Cardiac muscle cell (in vitro differentiated cells and primary cell): ENCODE data around the gene PCYOX1L. TPM values are rescaled to one million over a fixed set of nuclear protein-coding genes. Genes with fewer than 3 reads are reported as not detected.

Experiments used
- DNase-seq, 2 donors: peaks; one replicate each; pipeline versions ENCODE4 v3.0.0 to v3.0.0-alpha.2; 2010 to 2017; ENCODE audit warnings: low read depth in 1 of 2, low spot score in 1 of 2
- H3K27ac ChIP-seq: fragments of 200-600 bp; sonication (generic); 2 replicates; pipeline ENCODE4 v1.5.1; 2016
- H3K27me3 ChIP-seq: fragments of 200-600 bp; sonication (generic); 2 replicates; pipeline ENCODE4 v1.6.0; 2016; ENCODE audit warnings: control low read depth
- H3K36me3 ChIP-seq: fragments of 200-600 bp; sonication (generic); 2 replicates; pipeline ENCODE4 v1.5.1; 2016; ENCODE audit warnings: control low read depth
- H3K4me1 ChIP-seq: fragments of 200-600 bp; sonication (generic); 2 replicates; pipeline ENCODE4 v1.8.1; 2017; ENCODE audit warnings: low read depth, mild to moderate bottlenecking, mixed run types
- H3K4me3 ChIP-seq: fragments of 200-600 bp; sonication (generic); 2 replicates; pipeline ENCODE4 v1.5.1; 2016; ENCODE audit warnings: mild to moderate bottlenecking
- H3K9me3 ChIP-seq: fragments of 200-600 bp; sonication (generic); 2 replicates; pipeline ENCODE4 v1.5.1; 2017; ENCODE audit warnings: low read depth, mild to moderate bottlenecking, control low read depth
- polyA plus RNA-seq: library from polyadenylated mRNA; unstranded; fragments of >200 nt; fragmentation: Nextera tagmentation; extraction: Ambion mirVana; gene quantifications from 2 replicates; pipeline ENCODE4 v1.2.1, GENCODE V29; 2016
- total RNA-seq: library from RNA; depleted of rRNA; stranded (reverse); fragments of >200 nt; gene quantifications from 2 replicates; pipeline ENCODE4 v1.2.3, GENCODE V29; 2016
- TF ChIP-seq, protein P1 (sequence below): IDR thresholded peaks from 2 replicates; pipeline ENCODE4 v1.5.1; 2012; ENCODE audit warnings: low read depth, mild to moderate bottlenecking, low read length

Gene PCYOX1L
- total and polyA plus RNA-seq, 2 experiments from 2014 or later, result 15.3 to 16.1 TPM

DNA sequence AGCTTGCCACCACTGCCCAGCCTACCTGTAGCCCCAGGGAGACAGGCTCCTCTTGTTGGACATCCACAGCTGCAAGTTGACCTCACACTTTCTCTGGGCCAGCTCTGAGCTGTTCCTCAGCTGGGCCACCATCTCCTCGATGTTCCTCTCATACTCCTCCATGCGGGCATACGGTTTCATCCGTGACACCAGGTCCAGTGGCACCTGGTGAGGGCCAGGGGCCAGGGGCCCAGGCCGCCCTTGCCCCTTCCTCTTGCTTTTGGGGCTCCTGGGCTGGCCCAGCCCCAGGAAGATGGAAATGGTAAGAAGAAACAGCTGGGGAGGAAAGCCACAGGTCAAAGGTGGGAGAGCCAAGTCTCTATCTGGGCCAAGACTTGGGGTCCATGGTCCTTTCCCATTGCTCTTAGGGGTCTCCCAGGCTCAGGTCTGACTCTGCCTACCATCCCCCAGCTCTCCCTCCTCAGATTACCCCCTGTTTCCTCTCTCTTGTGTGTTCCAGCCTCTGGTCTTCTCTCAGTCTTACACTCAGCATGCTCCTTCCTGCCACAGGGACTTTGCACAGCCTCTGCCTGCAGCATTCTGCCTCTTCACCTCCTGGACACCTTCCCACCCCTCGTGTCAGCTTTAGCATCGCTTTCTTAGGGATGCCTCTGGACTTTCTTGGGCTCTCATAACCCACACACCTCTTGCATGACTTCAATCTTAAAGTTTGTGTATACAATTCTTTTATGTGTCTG lies 19.0 kb downstream of the PCYOX1L start:
- Histone ChIP-seq H3K36me3 (no peaks in the 10 kb centered on the region), H3K4me1 (peaks cover 22% of the 10 kb centered on the region), H3K9me3 (no peaks in the 10 kb centered on the region), H3K4me3 (no peak overlapping the region), H3K27ac (no peak overlapping the region), H3K27me3 (no peaks in the 10 kb centered on the region)
- TF ChIP-seq, protein P1, sequence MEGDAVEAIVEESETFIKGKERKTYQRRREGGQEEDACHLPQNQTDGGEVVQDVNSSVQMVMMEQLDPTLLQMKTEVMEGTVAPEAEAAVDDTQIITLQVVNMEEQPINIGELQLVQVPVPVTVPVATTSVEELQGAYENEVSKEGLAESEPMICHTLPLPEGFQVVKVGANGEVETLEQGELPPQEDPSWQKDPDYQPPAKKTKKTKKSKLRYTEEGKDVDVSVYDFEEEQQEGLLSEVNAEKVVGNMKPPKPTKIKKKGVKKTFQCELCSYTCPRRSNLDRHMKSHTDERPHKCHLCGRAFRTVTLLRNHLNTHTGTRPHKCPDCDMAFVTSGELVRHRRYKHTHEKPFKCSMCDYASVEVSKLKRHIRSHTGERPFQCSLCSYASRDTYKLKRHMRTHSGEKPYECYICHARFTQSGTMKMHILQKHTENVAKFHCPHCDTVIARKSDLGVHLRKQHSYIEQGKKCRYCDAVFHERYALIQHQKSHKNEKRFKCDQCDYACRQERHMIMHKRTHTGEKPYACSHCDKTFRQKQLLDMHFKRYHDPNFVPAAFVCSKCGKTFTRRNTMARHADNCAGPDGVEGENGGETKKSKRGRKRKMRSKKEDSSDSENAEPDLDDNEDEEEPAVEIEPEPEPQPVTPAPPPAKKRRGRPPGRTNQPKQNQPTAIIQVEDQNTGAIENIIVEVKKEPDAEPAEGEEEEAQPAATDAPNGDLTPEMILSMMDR, result no peak
- DNase-seq, result no peak

DNA sequence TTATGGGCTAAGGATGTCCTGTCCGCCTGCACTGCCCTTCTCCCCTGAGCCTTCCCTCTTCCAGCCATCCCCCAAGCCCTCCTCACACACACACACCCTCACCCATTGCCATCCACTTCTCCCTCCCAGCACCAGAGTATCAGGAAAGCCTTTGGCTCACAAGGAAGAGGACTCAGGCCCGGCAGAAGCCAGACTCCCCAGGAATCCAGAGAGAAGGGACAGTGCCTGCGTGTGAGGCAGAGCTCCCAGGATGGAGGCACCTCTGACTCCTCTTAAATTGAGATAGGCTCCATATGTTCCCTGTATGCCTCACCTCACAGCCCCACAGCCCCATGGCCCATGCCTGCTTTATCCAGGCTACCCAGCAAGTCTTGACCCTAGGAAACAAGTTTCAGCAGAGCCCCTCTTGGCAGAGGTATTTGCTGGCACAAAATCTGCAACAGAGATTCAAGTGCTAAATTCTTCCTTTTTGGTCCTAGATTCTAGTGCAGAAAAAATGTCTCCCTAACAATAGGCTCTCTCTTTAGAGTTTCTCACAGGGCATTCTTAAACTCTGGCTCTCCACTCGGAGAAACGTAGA lies 20.5 kb downstream of the PCYOX1L start:
- Histone ChIP-seq H3K36me3 (no peaks in the 10 kb centered on the region), H3K27ac (peak overlapping the region; percentile 55), H3K4me3 (no peak overlapping the region), H3K27me3 (no peaks in the 10 kb centered on the region), H3K4me1 (peaks cover 24% of the 10 kb centered on the region), H3K9me3 (no peaks in the 10 kb centered on the region)
- no peak for DNase-seq
- TF ChIP-seq, protein P1, result no peak

DNA sequence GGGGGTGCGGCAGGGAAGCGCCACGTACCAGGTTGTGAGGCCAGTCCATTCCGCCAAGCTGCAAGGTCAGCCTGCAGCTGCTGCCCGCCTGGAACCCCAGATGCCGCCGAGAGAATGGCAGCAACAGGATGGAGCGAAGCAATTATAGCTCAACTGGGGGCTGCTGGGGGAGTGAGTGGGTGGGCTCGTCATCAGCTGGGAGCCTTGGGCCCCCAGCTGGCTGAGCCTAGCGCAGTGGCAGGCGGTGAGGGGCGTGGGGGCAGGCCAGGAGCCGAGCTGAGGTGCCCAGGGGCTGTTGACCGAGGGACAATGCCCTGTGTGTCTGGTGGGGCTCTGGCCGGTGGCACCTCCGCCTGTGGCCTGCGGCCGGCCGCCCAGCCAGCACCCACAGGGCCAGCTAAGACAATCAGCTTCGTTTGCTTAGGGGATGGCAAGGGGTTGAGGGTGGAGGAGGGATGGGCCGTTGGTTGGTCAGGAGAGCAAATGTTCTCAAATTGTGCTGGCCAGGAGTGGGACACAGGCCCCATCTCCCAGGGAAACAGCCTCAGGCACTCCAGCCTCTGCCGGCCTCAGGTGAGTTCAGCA lies 21.4 kb downstream of the PCYOX1L start, which contains the start of gene IL17B:
IL17B (minus strand) TSS at position 116 of the 585 bp plus-strand sequence; CDS start at position 49, 67 bp downstream.
- Histone ChIP-seq H3K36me3 (no peaks in the 10 kb centered on the region), H3K27ac (peak within 1 kb of the TSS; percentile 99), H3K4me3 (no peak within 1 kb of the TSS), H3K27me3 (no peaks in the 10 kb centered on the region), H3K9me3 (no peaks in the 10 kb centered on the region), H3K4me1 (peaks cover 34% of the 10 kb centered on the region)
- no peak for DNase-seq
- TF ChIP-seq, protein P1, result no peak

DNA sequence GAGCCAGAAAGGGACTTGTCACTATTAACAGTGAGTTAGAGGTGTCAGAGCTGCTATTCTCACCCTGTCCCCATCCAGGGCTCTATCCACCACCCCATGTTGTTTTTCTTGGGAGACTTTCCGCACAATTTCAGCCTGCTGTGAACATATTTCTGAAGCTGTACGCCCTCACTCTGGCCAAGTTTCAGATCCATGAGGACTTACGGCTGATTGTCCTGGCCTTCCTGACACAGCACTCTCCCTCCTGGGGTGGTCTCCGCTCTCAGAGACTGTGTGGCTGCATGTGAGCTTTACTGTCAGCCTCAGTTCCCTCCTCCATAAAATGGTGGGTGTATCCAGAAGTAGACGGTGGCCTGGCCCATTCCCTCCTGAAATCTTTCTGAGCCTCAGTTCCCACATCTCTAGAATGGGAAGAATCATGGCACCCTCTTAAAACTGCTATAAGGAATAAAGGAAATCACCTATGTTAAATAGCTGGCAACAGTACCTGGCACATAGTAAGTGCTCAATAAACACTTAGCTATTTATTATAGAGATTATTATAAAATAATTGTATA lies 22.1 kb downstream of the PCYOX1L start:
- no peak for DNase-seq
- Histone ChIP-seq H3K4me3 (no peak overlapping the region), H3K4me1 (peaks cover 37% of the 10 kb centered on the region), H3K27ac (peak overlapping the region; percentile 99), H3K36me3 (no peaks in the 10 kb centered on the region), H3K9me3 (no peaks in the 10 kb centered on the region), H3K27me3 (no peaks in the 10 kb centered on the region)
- TF ChIP-seq, protein P1, result no peak

DNA sequence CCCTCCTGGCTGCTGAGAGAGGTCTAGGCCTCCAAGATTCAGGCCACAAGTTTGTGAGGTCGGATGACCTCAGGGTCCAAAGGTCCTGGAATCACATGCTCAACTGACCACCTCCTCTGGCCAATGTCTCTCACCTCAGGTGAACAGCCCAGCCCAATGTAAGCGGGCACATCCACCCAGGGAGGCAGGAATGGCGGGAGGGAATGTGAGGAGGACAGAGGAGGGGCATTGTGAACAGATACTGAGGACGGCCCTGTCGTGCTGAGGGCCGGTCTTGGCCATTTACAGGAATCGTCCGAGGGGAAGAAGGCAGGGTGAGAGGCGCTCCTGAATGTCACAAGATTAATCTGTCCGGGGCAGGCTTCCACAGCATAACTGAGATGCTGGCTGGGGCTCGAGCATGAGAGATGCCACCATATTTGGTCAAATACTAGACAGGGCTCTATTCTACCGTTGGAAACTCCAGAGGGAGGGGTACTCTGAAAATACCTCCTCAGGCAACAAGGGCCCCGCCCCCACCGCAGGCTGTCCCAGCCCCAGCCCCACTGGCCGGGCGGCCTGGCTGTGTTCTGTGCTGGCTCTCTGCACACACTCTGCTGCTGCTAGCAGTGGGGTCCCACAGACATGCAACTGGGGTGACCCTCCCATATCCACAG lies 22.7 kb downstream of the PCYOX1L start:
- no peaks in the 10 kb centered on the region for H3K9me3 ChIP-seq
- TF ChIP-seq, protein P1, result no peak
- peaks cover 41% of the 10 kb centered on the region for H3K4me1 ChIP-seq
- peak overlapping the region; percentile 99 for H3K27ac ChIP-seq
- no peaks in the 10 kb centered on the region for H3K36me3 ChIP-seq
- peak in 1 of 2 donors; percentile 90 for DNase-seq
- no peaks in the 10 kb centered on the region for H3K27me3 ChIP-seq
- no peak overlapping the region for H3K4me3 ChIP-seq
